C4-2B (cell line): ENCODE data around the gene GID8.

ENCODE experiments used
- H3K27ac ChIP-seq: fragments of 450-650 bp; 2 replicates; pipeline ENCODE4 v1.5.1; 2017
- ZFX ChIP-seq: fragments of 450-650 bp; IDR thresholded peaks from 2 replicates; pipeline ENCODE4 v1.6.1; 2017
- TF ChIP-seq, protein P1 (sequence below): fragments of 450-650 bp; conservative IDR thresholded peaks from 2 replicates; pipeline ENCODE4 v1.5.1; 2017; ENCODE audit warnings: mild to moderate bottlenecking

The GID8 gene

DNA sequence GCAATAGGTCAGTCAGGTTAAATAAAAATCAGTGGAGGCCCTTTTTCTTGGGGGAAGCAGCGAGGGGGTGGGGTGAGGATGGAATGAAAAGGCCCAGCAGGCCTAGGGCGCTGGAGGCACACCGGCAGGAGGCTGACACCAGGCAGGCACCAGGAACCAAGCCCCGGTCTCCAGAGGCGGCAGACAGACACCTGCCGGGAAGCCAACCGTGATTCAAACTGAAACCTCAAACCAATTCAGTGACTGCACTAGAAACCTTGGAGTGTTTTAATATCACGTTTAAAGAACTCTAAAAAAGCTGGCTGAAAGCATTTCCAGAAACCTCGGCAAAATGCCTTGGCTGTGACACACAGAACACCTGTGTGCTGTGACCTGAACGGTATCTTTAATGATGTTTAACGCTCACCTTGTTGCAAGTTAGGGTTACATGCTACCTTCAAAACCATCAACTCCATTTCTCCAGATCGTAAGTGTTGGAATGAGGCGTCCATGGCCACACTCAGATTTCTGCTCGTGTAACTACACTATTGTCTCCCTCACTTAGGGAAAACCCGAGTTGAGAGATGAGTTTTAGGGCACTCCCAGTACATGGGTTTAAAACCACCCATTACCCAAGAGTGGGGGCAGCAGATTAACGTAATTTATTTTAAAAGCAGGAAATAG, 38.8 kb upstream of the GID8 start:
- no peak overlapping the region for H3K27ac ChIP-seq
- TF ChIP-seq, protein P1, sequence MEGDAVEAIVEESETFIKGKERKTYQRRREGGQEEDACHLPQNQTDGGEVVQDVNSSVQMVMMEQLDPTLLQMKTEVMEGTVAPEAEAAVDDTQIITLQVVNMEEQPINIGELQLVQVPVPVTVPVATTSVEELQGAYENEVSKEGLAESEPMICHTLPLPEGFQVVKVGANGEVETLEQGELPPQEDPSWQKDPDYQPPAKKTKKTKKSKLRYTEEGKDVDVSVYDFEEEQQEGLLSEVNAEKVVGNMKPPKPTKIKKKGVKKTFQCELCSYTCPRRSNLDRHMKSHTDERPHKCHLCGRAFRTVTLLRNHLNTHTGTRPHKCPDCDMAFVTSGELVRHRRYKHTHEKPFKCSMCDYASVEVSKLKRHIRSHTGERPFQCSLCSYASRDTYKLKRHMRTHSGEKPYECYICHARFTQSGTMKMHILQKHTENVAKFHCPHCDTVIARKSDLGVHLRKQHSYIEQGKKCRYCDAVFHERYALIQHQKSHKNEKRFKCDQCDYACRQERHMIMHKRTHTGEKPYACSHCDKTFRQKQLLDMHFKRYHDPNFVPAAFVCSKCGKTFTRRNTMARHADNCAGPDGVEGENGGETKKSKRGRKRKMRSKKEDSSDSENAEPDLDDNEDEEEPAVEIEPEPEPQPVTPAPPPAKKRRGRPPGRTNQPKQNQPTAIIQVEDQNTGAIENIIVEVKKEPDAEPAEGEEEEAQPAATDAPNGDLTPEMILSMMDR: no peak
- TF ChIP-seq ZFX: no peak

DNA sequence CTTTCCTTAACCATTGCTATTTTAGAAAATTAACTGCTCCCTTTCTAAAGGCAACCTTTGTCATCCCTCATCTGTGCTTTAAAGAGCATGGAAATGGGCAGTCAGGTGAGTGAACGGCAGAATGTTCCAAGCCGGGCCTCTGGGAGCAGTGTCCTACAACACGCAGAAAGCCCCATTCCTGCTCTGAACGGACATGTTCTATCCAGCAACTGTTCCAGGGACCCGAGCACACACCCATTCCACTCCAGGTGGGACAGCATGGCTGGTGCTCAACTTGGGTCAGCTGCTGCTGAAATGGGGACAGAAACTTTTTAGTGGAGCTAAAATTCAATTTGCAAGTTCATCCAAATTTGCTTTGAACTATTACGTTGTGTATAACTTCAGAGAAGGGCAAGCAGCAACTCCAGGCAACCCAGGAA, 38.3 kb upstream of the GID8 start:
- TF ChIP-seq, protein P1: no peak
- TF ChIP-seq ZFX: no peak
- peak overlapping the region; percentile 64; the same call in 1 of the 2 replicates for H3K27ac ChIP-seq

DNA sequence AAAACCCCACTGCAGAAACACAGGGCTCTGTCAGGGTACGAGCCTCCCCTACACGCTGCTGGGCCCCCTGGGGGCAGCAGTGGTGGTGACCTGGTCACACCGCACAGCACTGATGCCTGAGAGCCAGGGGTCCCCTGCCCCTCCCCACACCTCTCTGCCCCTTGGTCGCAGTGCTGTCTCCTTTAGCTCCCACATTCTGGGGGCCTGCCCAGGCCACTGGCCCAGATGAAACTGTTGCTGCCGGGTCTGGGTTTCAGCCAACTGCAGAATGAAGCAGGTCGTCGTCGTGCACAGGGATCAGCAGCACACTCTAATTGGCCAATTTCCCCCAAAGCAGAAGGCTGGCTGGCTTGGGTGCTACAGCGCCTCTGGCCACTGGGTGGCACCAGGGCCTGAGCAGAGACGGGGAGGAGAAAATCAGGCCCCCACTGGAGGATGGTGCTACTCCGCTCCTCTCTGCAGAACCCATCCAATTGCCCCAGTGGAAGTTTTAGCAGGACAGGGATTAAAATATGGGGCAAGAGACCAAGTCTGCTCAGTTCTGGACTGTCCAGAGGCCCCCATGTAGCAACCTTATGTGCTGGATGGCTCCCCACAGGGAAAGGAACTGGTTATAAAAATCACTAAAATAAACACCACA, 37.8 kb upstream of the GID8 start:
- peak overlapping the region; percentile 64 for H3K27ac ChIP-seq
- TF ChIP-seq, protein P1: peak; percentile 96
- no peak for TF ChIP-seq ZFX

DNA sequence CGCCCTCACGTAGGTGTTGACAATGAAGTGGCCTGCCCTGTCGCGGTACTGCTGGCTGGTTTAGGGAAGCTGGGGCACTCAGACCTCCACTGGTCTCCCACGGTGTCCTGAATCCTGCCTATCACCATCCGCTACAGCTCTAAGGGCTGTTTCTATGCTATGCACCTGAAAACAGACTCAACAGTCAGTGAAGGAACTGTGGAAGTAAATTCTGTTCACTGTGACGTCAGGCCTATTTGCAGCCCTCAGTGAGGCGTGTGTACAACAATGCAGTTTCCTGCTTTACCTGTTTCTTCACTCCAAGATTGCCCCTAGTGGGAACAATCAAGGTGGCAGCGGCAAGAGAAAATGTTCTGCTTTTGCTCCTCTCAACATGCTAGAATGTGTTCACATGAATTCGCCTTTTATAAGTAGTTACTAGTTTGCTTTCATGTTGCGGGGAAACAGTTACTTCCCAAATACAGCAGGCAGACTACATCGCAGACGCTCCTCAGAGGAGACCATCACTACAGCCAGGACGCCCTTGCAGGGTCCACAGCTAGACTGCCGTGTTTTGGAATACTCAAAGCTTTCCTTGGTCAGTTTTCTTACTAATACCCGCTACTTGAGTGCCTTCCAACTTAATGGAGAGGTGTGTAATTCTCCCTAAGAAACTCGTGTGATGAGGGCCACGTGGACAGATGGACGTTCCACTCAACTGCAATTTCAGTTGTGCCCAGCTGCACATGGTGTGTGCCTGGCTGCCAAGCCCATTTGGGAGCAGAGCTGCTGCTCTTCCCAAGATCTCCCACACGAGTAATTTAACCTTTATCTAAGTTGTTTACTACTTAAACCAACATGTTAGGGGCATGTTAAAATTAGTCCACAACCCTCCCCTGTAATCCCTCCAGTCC, 37.0 kb upstream of the GID8 start:
- H3K27ac ChIP-seq: peak overlapping the region; percentile 64
- no peak for TF ChIP-seq ZFX
- TF ChIP-seq, protein P1: peak; percentile 68

DNA sequence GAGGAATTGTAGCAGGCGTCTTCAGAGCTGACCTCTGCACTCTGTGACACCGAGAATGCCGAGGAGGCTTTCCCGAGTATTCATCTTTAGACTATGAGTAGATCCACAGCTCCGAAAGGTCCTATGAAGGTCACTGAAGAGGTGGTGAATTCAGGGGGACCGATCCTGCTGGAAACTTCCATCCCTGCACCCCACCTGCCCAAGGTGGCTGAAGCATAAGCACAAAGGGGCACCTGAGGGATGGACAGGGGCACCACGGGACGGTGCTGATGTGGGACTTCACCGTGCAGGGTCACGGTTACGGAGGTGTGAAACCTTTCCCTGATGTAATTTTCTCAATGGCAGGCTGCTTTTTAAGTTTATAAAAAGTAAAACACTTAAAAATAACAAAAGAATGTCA, 36.1 kb upstream of the GID8 start:
- no peak overlapping the region for H3K27ac ChIP-seq
- TF ChIP-seq, protein P1: no peak
- TF ChIP-seq ZFX: no peak

DNA sequence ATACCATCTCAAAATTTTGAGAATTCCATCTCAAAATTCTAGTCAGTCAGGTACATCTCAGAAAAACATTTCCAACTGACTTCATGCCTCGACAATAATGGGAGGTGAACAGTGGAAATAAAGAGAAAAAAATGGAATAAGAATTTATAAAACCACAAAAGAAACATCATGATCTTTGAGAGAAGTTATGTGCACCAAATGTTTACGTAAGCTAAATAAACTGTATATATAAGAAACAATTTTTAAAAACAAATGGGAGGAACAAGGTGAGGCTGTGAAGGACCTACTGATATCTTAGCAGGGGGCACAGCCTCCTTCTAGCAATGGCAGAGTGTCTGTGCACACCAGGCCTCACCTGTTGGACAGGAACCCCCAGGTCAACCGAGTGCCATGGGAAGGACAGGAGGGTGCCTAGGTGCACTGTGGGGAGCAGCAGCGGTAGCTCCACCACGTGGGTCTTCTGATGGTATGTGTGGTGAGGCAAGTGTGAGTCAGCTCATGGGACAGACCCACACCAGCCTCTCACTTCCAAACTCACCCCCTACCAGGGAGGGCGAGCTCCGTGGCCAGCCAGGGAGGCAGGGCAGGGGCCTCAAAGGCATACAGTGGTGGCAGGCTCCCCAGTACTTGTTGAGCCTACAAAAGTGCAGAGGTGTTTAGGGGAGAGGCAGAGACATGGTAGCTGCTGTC, 34.9 kb upstream of the GID8 start:
- no peak overlapping the region for H3K27ac ChIP-seq
- TF ChIP-seq ZFX: no peak
- TF ChIP-seq, protein P1: no peak
